ENCODE data around the gene CDKN2AIP.

CDKN2AIP gene

GRCh38 chr4:183444214-183445096 is at the start of gene CDKN2AIP:
CDKN2AIP (plus strand) TSS chr4:183444636; CDS start chr4:183444798, 162 bp downstream.
- DNase-seq (ENCODE audit: low read depth): peak; percentile 86

- DNase-seq (ENCODE audit: low read depth): no peak
Observed at GRCh38 chr4:183395395-183395794, 49.0 kb upstream of the CDKN2AIP start.

GRCh38 chr4:183396227-183396637 is 48.2 kb upstream of the CDKN2AIP start:
- peak; percentile 11 for DNase-seq (ENCODE audit: low read depth)

GRCh38 chr4:183397741-183398297 is 46.6 kb upstream of the CDKN2AIP start:
- DNase-seq (ENCODE audit: low read depth): no peak

- peak; percentile 66 for DNase-seq (ENCODE audit: low read depth)
Observed at GRCh38 chr4:183398298-183399125, 45.9 kb upstream of the CDKN2AIP start.

GRCh38 chr4:183399126-183399522 is 45.3 kb upstream of the CDKN2AIP start:
- DNase-seq (ENCODE audit: low read depth): no peak

GRCh38 chr4:183399616-183400015 is 44.8 kb upstream of the CDKN2AIP start:
- no peak for DNase-seq (ENCODE audit: low read depth)

- no peak for DNase-seq (ENCODE audit: low read depth)
Observed at GRCh38 chr4:183400035-183400434, 44.4 kb upstream of the CDKN2AIP start.

- DNase-seq (ENCODE audit: low read depth): no peak
Observed at GRCh38 chr4:183401473-183401872, 43.0 kb upstream of the CDKN2AIP start.

GRCh38 chr4:183402771-183403170 is 41.7 kb upstream of the CDKN2AIP start:
- DNase-seq (ENCODE audit: low read depth): no peak

- peak; percentile 16 for DNase-seq (ENCODE audit: low read depth)
Observed at GRCh38 chr4:183403486-183403885, 41.0 kb upstream of the CDKN2AIP start.

GRCh38 chr4:183403961-183404360 is 40.5 kb upstream of the CDKN2AIP start:
- DNase-seq (ENCODE audit: low read depth): no peak

- DNase-seq (ENCODE audit: low read depth): no peak
Observed at GRCh38 chr4:183405303-183405702, 39.1 kb upstream of the CDKN2AIP start.

- DNase-seq (ENCODE audit: low read depth): peak; percentile 34
Observed at GRCh38 chr4:183407128-183407585, 37.3 kb upstream of the CDKN2AIP start.

GRCh38 chr4:183407635-183408464 is 36.6 kb upstream of the CDKN2AIP start:
- DNase-seq (ENCODE audit: low read depth): no peak

GRCh38 chr4:183408796-183409195 is 35.6 kb upstream of the CDKN2AIP start:
- no peak for DNase-seq (ENCODE audit: low read depth)

- no peak for DNase-seq (ENCODE audit: low read depth)
Observed at GRCh38 chr4:183409483-183409882, 35.0 kb upstream of the CDKN2AIP start.

- no peak for DNase-seq (ENCODE audit: low read depth)
Observed at GRCh38 chr4:183409934-183410333, 34.5 kb upstream of the CDKN2AIP start.

GRCh38 chr4:183411291-183411861 is 33.1 kb upstream of the CDKN2AIP start:
- DNase-seq (ENCODE audit: low read depth): no peak

GRCh38 chr4:183412821-183413220 is 31.6 kb upstream of the CDKN2AIP start:
- DNase-seq (ENCODE audit: low read depth): no peak

All from amniotic epithelial cell (primary cell).